ENCODE measurements around the gene SYT7. TPM values are rescaled to one million over a fixed set of nuclear protein-coding genes. Genes with fewer than 3 reads are reported as not detected.

SYT7 gene
- total and polyA plus RNA-seq, 2 donors (not counting 1 experiment from before 2014, with no cell fraction given), result not detected

DNA sequence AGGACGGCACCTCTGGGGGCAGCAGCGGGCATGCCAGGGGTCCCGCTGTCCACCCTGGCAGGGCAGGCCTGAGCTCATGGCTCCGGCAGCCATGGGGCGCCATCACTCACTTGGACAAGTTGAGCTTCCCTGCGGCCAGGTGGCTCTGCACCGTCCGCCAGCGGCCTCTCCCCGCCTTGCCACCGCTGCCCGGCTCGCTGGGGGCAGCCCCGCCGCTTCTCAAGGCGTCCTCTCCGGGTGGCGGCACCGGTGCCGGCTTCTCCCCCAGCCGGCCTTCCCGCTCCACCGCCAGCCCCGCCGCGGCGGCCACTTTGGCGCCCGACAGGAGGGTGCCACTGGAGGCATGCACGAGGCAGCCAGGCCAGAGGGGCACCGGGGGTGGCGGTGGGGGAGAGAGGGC, 35.0 kb downstream of the SYT7 start:
- Histone ChIP-seq H3K36me3 (replicated peaks in 1 of 2; ENCODE audit: control extremely low read depth in 1 of 2, control insufficient read depth in 1 of 2, extremely low read depth in 1 of 2, insufficient read depth in 2 of 2, low read length in 1 of 2) (no peaks in the 10 kb centered on the region), H3K9me3 (ENCODE audit: control extremely low read depth in 1 of 3, control insufficient read depth in 2 of 3, insufficient read depth in 1 of 3, low read length in 2 of 3) (peaks cover 0 to 4% (median 0%) of the 10 kb centered on the region in 3 donors), H2AFZ (ENCODE audit: insufficient read depth, low read depth, low read length, poor library complexity, severe bottlenecking) (no peak overlapping the region), H4K20me1 (ENCODE audit: control insufficient read depth, insufficient read depth, low read length, poor library complexity, severe bottlenecking) (no peaks in the 10 kb centered on the region), H3K79me2 (ENCODE audit: control insufficient read depth, insufficient read depth, low read length) (no peaks in the 10 kb centered on the region), H3K4me1 (ENCODE audit: control insufficient read depth in 2 of 2, insufficient read depth in 2 of 2, low read length in 2 of 2) (no peaks in the 10 kb centered on the region), H3K27me3 (replicated peaks in 1 of 4; ENCODE audit: control extremely low read depth in 1 of 4, control insufficient read depth in 3 of 4, insufficient read depth in 4 of 4, low read length in 3 of 4) (peaks cover 0 to 21% (median 3%) of the 10 kb centered on the region in 4 experiments), H3K4me3 (ENCODE audit: control extremely low read depth in 1 of 5, extremely low read depth in 1 of 5, insufficient read depth in 1 of 5, low read depth in 2 of 5, low read length in 4 of 5) (no peak overlapping the region), H3K27ac (ENCODE audit: low read length in 2 of 2) (no peak overlapping the region), H3K4me2 (replicated peaks; ENCODE audit: low read depth, low read length, poor library complexity, severe bottlenecking) (no peak overlapping the region), H3K9ac (ENCODE audit: low read length) (no peak overlapping the region)
- intact Hi-C loops (cut with micrococcal nuclease), result no loop called here
- Mint-ChIP-seq H3K27me3 (peaks cover 14% of the 10 kb centered on the region), H3K4me3 (no peak overlapping the region), H3K9me3 (ENCODE audit: insufficient read depth) (no peaks in the 10 kb centered on the region), H3K4me1 (peaks cover 2% of the 10 kb centered on the region), H3K27ac (no peak overlapping the region)
- TF ChIP-seq EZH2 (IDR thresholded peaks at IDR 0.05; ENCODE audit: borderline replicate concordance, insufficient read depth, low read depth, low read length, poor library complexity, severe bottlenecking), result no peak
- TF ChIP-seq, protein P1, sequence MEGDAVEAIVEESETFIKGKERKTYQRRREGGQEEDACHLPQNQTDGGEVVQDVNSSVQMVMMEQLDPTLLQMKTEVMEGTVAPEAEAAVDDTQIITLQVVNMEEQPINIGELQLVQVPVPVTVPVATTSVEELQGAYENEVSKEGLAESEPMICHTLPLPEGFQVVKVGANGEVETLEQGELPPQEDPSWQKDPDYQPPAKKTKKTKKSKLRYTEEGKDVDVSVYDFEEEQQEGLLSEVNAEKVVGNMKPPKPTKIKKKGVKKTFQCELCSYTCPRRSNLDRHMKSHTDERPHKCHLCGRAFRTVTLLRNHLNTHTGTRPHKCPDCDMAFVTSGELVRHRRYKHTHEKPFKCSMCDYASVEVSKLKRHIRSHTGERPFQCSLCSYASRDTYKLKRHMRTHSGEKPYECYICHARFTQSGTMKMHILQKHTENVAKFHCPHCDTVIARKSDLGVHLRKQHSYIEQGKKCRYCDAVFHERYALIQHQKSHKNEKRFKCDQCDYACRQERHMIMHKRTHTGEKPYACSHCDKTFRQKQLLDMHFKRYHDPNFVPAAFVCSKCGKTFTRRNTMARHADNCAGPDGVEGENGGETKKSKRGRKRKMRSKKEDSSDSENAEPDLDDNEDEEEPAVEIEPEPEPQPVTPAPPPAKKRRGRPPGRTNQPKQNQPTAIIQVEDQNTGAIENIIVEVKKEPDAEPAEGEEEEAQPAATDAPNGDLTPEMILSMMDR (IDR thresholded peaks at IDR 0.05), result no peak
- DNase-seq, result no peak
- no peak for ATAC-seq (ENCODE audit: low read depth)
- ChIA-PET CTCF (interaction anchor here (2.6 kb wide), 1 partner anchor 28 kb away, joined by 12 read pairs; no protein-coding TSS in a partner anchor), POLR2A (no interaction called here)
- 98% methylated on average over 20 of the region's 32 CpGs for WGBS (ENCODE audit: insufficient coverage)

GRCh38 chr11:61545341-61545740, 35.5 kb downstream of the SYT7 start:
- H3K27me3 Mint-ChIP-seq, result peaks cover 14% of the 10 kb centered on the region
- CTCF ChIA-PET, result interaction anchor here (0.9 to 2.6 kb wide), 2 partner anchors 28 to 99 kb away, joined by 3 to 12 read pairs; no protein-coding TSS in a partner anchor

More at GRCh38 chr11:61545341-61545740, 35.5 kb downstream of the SYT7 start:
- Histone ChIP-seq H3K79me2 (ENCODE audit: control insufficient read depth, insufficient read depth, low read length) (no peaks in the 10 kb centered on the region), H3K27ac (ENCODE audit: low read length in 2 of 2) (no peak overlapping the region), H3K9ac (ENCODE audit: low read length) (no peak overlapping the region), H3K36me3 (replicated peaks in 1 of 2; ENCODE audit: control extremely low read depth in 1 of 2, control insufficient read depth in 1 of 2, extremely low read depth in 1 of 2, insufficient read depth in 2 of 2, low read length in 1 of 2) (no peaks in the 10 kb centered on the region), H3K4me2 (replicated peaks; ENCODE audit: low read depth, low read length, poor library complexity, severe bottlenecking) (no peak overlapping the region), H3K4me1 (ENCODE audit: control insufficient read depth in 2 of 2, insufficient read depth in 2 of 2, low read length in 2 of 2) (no peaks in the 10 kb centered on the region), H3K27me3 (replicated peaks in 1 of 4; ENCODE audit: control extremely low read depth in 1 of 4, control insufficient read depth in 3 of 4, insufficient read depth in 4 of 4, low read length in 3 of 4) (peaks cover 0 to 21% (median 3%) of the 10 kb centered on the region in 4 experiments), H4K20me1 (ENCODE audit: control insufficient read depth, insufficient read depth, low read length, poor library complexity, severe bottlenecking) (no peaks in the 10 kb centered on the region), H3K9me3 (ENCODE audit: control extremely low read depth in 1 of 3, control insufficient read depth in 2 of 3, insufficient read depth in 1 of 3, low read length in 2 of 3) (peaks cover 0 to 4% (median 0%) of the 10 kb centered on the region in 3 donors), H3K4me3 (ENCODE audit: control extremely low read depth in 1 of 5, extremely low read depth in 1 of 5, insufficient read depth in 1 of 5, low read depth in 2 of 5, low read length in 4 of 5) (no peak overlapping the region), H2AFZ (ENCODE audit: insufficient read depth, low read depth, low read length, poor library complexity, severe bottlenecking) (no peak overlapping the region)
- intact Hi-C loops (cut with micrococcal nuclease), result no loop called here
- WGBS (ENCODE audit: insufficient coverage), result 94% methylated on average over 7 of the region's 7 CpGs
- no peak for DNase-seq
- TF ChIP-seq, protein P1 (IDR thresholded peaks at IDR 0.05), result no peak
- TF ChIP-seq EZH2 (IDR thresholded peaks at IDR 0.05; ENCODE audit: borderline replicate concordance, insufficient read depth, low read depth, low read length, poor library complexity, severe bottlenecking), result no peak
- Mint-ChIP-seq H3K4me1 (peaks cover 2% of the 10 kb centered on the region), H3K9me3 (ENCODE audit: insufficient read depth) (no peaks in the 10 kb centered on the region), H3K4me3 (no peak overlapping the region), H3K27ac (no peak overlapping the region)
- ATAC-seq (ENCODE audit: low read depth), result no peak
- POLR2A ChIA-PET, result no interaction called here
